Right ventricle myocardium superior (tissue), 1 donor: ENCODE data around the gene NR6A1. TPM values are rescaled to one million over a fixed set of nuclear protein-coding genes. Genes with fewer than 3 reads are reported as not detected.

Source experiments
- ATAC-seq: fragments of 200-7000 bp; cut with Tn5 transposase; one replicate; pipeline ENCODE4 v1.9.1; 2020; ENCODE audit warnings: mild to moderate bottlenecking; ENCODE audit not compliant: poor library complexity
- DNase-seq: peaks from one replicate; pipeline ENCODE4 v3.0.0-alpha.2; 2020
- intact Hi-C: fragments of 100-400 bp; cut with DNase I; formaldehyde crosslinking; loops from one replicate; pipeline ENCODE4 v1.11.2; 2022
- total RNA-seq: library from RNA; stranded (reverse); fragmentation: NEBNext Ultra II Directional; extraction: Animal tissue kit (Norgen Biotek cat#: 25700); gene quantifications from one replicate; pipeline ENCODE4 v1.2.1, GENCODE V29; 2021
- donor health status: DM: no; HTN: yes; CAD: no; lungs with severe emphysema.

The NR6A1 gene
- total RNA-seq, 1 donor from 2014 or later = 1.4 TPM

GRCh38 chr9:124652615-124653393 lies 118.3 kb downstream of the NR6A1 start:
- intact Hi-C loops = no loop called here
- no peak for DNase-seq

GRCh38 chr9:124652203-124652602 lies 118.9 kb downstream of the NR6A1 start:
- intact Hi-C loops = no loop called here
- DNase-seq = no peak
- no peak for ATAC-seq

More at GRCh38 chr9:124652615-124653393, 118.3 kb downstream of the NR6A1 start:
- ATAC-seq = peak; percentile 82

GRCh38 chr9:124645274-124645673 lies 125.8 kb downstream of the NR6A1 start:
- intact Hi-C loops = no loop called here
- no peak for DNase-seq
- ATAC-seq = no peak

- ATAC-seq (no peak), DNase-seq (no peak)
- intact Hi-C loops = no loop called here
Measured at GRCh38 chr9:124639637-124640036, 131.5 kb downstream of the NR6A1 start.

GRCh38 chr9:124635285-124635684 lies 135.8 kb downstream of the NR6A1 start:
- intact Hi-C loops = no loop called here
- DNase-seq = no peak
- no peak for ATAC-seq

- no peak for ATAC-seq
- intact Hi-C loops = no loop called here
- DNase-seq = no peak
Measured at GRCh38 chr9:124632077-124632621, 139.0 kb downstream of the NR6A1 start.

GRCh38 chr9:124631326-124631725 lies 139.8 kb downstream of the NR6A1 start:
- ATAC-seq (no peak), DNase-seq (no peak)
- intact Hi-C loops = no loop called here

GRCh38 chr9:124629600-124629999 lies 141.5 kb downstream of the NR6A1 start:
- DNase-seq (no peak), ATAC-seq (peak; percentile 18)
- intact Hi-C loops = no loop called here

- ATAC-seq (no peak), DNase-seq (no peak)
- intact Hi-C loops = no loop called here
Measured at GRCh38 chr9:124628741-124629140, 142.4 kb downstream of the NR6A1 start.

GRCh38 chr9:124626276-124626675 lies 144.8 kb downstream of the NR6A1 start:
- DNase-seq (no peak), ATAC-seq (no peak)
- intact Hi-C loops = no loop called here

- DNase-seq = no peak
- intact Hi-C loops = no loop called here
- ATAC-seq = no peak
Measured at GRCh38 chr9:124625087-124625486, 146.0 kb downstream of the NR6A1 start.

- peak; percentile 68 for ATAC-seq
- intact Hi-C loops = no loop called here
- no peak for DNase-seq
Measured at GRCh38 chr9:124624735-124624992, 146.4 kb downstream of the NR6A1 start.

- DNase-seq (no peak), ATAC-seq (no peak)
- intact Hi-C loops = no loop called here
Measured at GRCh38 chr9:124623966-124624734, 147.0 kb downstream of the NR6A1 start.

GRCh38 chr9:124622882-124623281 lies 148.2 kb downstream of the NR6A1 start:
- ATAC-seq (peak; percentile 53), DNase-seq (no peak)
- intact Hi-C loops = no loop called here

GRCh38 chr9:124621371-124622328 lies 149.5 kb downstream of the NR6A1 start:
- DNase-seq (no peak), ATAC-seq (no peak)
- intact Hi-C loops = no loop called here

GRCh38 chr9:124618476-124618875 lies 152.6 kb downstream of the NR6A1 start:
- DNase-seq (no peak), ATAC-seq (no peak)
- intact Hi-C loops = no loop called here

GRCh38 chr9:124617477-124618141 lies 153.5 kb downstream of the NR6A1 start:
- ATAC-seq (peak; percentile 93), DNase-seq (peak; percentile 84)
- intact Hi-C loops = loop anchor here (2.0 kb wide), 1 partner anchor 93 kb away; no protein-coding TSS in a partner anchor

- DNase-seq = no peak
- intact Hi-C loops = loop anchor here (2.0 kb wide), 1 partner anchor 94 kb away; no protein-coding TSS in a partner anchor
- ATAC-seq = no peak
Measured at GRCh38 chr9:124616961-124617360, 154.2 kb downstream of the NR6A1 start.
